Activated B cell treated with CpG ODN at 0.5 μM for 24 hours (primary cell): ENCODE measurements around the gene CCHCR1. TPM values are rescaled to one million over a fixed set of nuclear protein-coding genes. Genes with fewer than 3 reads are reported as not detected.

Experiments used
- ATAC-seq: fragments of 200-7000 bp; cut with Tn5 transposase; one replicate; pipeline ENCODE4 v1.10.0; 2021; ENCODE audit warnings: low read depth, mild to moderate bottlenecking, moderate library complexity
- CTCF ChIA-PET: fragments of 350-600 bp; sonication (Branson Sonifier 250); formaldehyde crosslinking; loops from one replicate; lab custom pipeline; 2021; ENCODE audit warnings: antibody characterized with exemption; lab: Charles Lee
- POLR2A ChIA-PET: fragments of 350-600 bp; sonication (Branson Sonifier 250); formaldehyde crosslinking; loops from one replicate; lab custom pipeline; 2021; ENCODE audit warnings: antibody characterized with exemption; lab: Charles Lee
- DNase-seq: peaks from one replicate; pipeline ENCODE4 v3.0.0; 2022
- H3K27ac Mint-ChIP-seq: one replicate; pipeline ENCODE4 v1.8.0; 2020; ENCODE audit warnings: mixed read lengths
- H3K27me3 Mint-ChIP-seq: one replicate; pipeline ENCODE4 v1.8.0; 2021; ENCODE audit warnings: mixed read lengths
- H3K36me3 Mint-ChIP-seq: one replicate; pipeline ENCODE4 v1.8.0; 2021; ENCODE audit warnings: low read depth, mixed read lengths
- H3K4me1 Mint-ChIP-seq: one replicate; pipeline ENCODE4 v1.8.0; 2021; ENCODE audit warnings: mixed read lengths
- H3K4me3 Mint-ChIP-seq: one replicate; pipeline ENCODE4 v1.8.0; 2020; ENCODE audit warnings: mild to moderate bottlenecking, mixed read lengths
- H3K9me3 Mint-ChIP-seq: one replicate; pipeline ENCODE4 v1.8.0; 2020; ENCODE audit warnings: mixed read lengths
- intact Hi-C: fragments of 100-400 bp; cut with micrococcal nuclease; formaldehyde crosslinking; loops from one replicate; pipeline ENCODE4 v1.15.1; 2024
- total RNA-seq: library from RNA; stranded (reverse); gene quantifications from 2 replicates; pipeline ENCODE4 v1.2.3, GENCODE V29; 2022
- TF ChIP-seq, protein P1 (sequence below): fragments of 200-600 bp; IDR thresholded peaks from one replicate; pipeline ENCODE4 v1.8.0; 2022; ENCODE audit warnings: antibody characterized with exemption, mild to moderate bottlenecking

Gene CCHCR1
- total RNA-seq, 1 donor from 2014 or later: 37.6 TPM

DNA sequence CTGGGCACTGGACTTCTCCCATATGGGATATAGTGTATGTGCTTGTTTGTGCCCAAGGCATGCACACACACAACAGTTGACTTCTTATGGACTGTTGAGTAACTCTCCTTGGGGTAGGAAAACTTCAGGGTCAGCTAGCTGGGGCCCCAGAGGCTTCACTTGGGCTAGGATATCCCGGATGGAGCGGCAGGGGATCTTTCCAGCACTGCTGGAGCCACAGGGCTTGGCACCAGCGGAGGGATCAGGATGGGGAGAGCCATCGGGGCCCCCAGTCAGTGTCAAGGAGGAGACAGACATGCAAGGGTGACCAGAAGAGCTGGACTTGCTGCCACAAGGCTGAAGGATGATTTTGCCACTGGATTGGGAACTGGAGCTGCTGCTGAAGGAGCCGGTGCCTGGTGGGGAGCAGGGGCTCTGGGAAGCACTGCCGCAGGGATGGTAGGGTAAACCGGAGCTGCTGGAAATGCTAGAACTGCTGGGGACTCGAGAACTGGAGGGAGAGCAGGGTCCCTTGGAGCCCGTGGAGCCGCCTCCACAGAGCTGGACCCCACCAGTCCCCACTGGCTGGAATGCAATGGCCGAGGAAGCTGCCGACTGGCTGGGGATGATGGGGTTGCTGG lies 41.6 kb downstream of the CCHCR1 start:
- intact Hi-C loops: no loop called here

GRCh38 chr6:31114970-31115849 lies 42.4 kb downstream of the CCHCR1 start:
- Mint-ChIP-seq H3K4me1 (peaks cover 5% of the 10 kb centered on the region), H3K27ac (no peak overlapping the region), H3K9me3 (no peaks in the 10 kb centered on the region), H3K4me3 (no peak overlapping the region), H3K27me3 (peaks cover 28% of the 10 kb centered on the region), H3K36me3 (no peaks in the 10 kb centered on the region)
- ATAC-seq (no peak), DNase-seq (no peak)
- ChIA-PET POLR2A (interaction anchor here (0.7 kb wide), 1 partner anchor 10 kb away, joined by 3 read pairs; no protein-coding TSS in a partner anchor), CTCF (no interaction called here)
- TF ChIP-seq, protein P1, sequence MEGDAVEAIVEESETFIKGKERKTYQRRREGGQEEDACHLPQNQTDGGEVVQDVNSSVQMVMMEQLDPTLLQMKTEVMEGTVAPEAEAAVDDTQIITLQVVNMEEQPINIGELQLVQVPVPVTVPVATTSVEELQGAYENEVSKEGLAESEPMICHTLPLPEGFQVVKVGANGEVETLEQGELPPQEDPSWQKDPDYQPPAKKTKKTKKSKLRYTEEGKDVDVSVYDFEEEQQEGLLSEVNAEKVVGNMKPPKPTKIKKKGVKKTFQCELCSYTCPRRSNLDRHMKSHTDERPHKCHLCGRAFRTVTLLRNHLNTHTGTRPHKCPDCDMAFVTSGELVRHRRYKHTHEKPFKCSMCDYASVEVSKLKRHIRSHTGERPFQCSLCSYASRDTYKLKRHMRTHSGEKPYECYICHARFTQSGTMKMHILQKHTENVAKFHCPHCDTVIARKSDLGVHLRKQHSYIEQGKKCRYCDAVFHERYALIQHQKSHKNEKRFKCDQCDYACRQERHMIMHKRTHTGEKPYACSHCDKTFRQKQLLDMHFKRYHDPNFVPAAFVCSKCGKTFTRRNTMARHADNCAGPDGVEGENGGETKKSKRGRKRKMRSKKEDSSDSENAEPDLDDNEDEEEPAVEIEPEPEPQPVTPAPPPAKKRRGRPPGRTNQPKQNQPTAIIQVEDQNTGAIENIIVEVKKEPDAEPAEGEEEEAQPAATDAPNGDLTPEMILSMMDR: no peak
- intact Hi-C loops: no loop called here

More for the DNA sequence above, 41.6 kb downstream of the CCHCR1 start:
- Mint-ChIP-seq H3K36me3 (no peaks in the 10 kb centered on the region), H3K27me3 (peaks cover 20% of the 10 kb centered on the region), H3K9me3 (no peaks in the 10 kb centered on the region), H3K27ac (no peak overlapping the region), H3K4me1 (peaks cover 5% of the 10 kb centered on the region), H3K4me3 (no peak overlapping the region)
- DNase-seq (no peak), ATAC-seq (no peak)
- CTCF ChIA-PET: no interaction called here
- TF ChIP-seq, protein P1: no peak
- POLR2A ChIA-PET: interaction anchor here (0.5 kb wide), 1 partner anchor 501 kb away, joined by 3 read pairs; no protein-coding TSS in a partner anchor

GRCh38 chr6:31114541-31114878 lies 43.1 kb downstream of the CCHCR1 start, which contains the start of gene PSORS1C1:
TSS of gene PSORS1C1 (plus strand) at chr6:31114800. CDS start at chr6:31129633, 14,833 bp downstream.
- TF ChIP-seq, protein P1: no peak
- Mint-ChIP-seq H3K4me3 (no peak within 1 kb of the TSS), H3K4me1 (peaks cover 5% of the 10 kb centered on the region), H3K9me3 (no peaks in the 10 kb centered on the region), H3K27ac (no peak within 1 kb of the TSS), H3K27me3 (peaks cover 35% of the 10 kb centered on the region), H3K36me3 (no peaks in the 10 kb centered on the region)
- ATAC-seq (no peak), DNase-seq (no peak)
- POLR2A ChIA-PET: interaction anchor here (0.7 kb wide), 1 partner anchor 10 kb away, joined by 3 read pairs; no protein-coding TSS in a partner anchor
- intact Hi-C loops: no loop called here
- CTCF ChIA-PET: no interaction called here

GRCh38 chr6:31113861-31114540 lies 43.6 kb downstream of the CCHCR1 start:
- H3K27me3 Mint-ChIP-seq: peaks cover 37% of the 10 kb centered on the region
- no peak for ATAC-seq
- POLR2A ChIA-PET: interaction anchor here (0.7 kb wide), 1 partner anchor 11 kb away, joined by 3 read pairs; no protein-coding TSS in a partner anchor
- no peak overlapping the region for H3K27ac Mint-ChIP-seq
- CTCF ChIA-PET: no interaction called here
- peaks cover 5% of the 10 kb centered on the region for H3K4me1 Mint-ChIP-seq
- intact Hi-C loops: no loop called here
- no peaks in the 10 kb centered on the region for H3K9me3 Mint-ChIP-seq
- DNase-seq: no peak
- no peaks in the 10 kb centered on the region for H3K36me3 Mint-ChIP-seq
- TF ChIP-seq, protein P1: no peak
- H3K4me3 Mint-ChIP-seq: no peak overlapping the region
